AG04450 (cell line): ENCODE data around the gene GSPT2. TPM values are rescaled to one million over a fixed set of nuclear protein-coding genes. Genes with fewer than 3 reads are reported as not detected.

ENCODE experiments used
- CTCF ChIA-PET: fragments of 300-600, 350-600 bp; formaldehyde crosslinking; extraction: SDS; loops from one replicate; lab custom pipeline; 2022; ENCODE audit warnings: antibody characterized with exemption, inconsistent platforms; lab: Charles Lee
- POLR2A ChIA-PET: fragments of 350-600 bp; formaldehyde crosslinking; extraction: SDS; loops from one replicate; lab custom pipeline; 2021; ENCODE audit warnings: antibody characterized with exemption, inconsistent platforms; lab: Yijun Ruan, JAX
- DNase-seq: peaks from one replicate; pipeline ENCODE4 v3.0.0-alpha.2; 2011; ENCODE audit warnings: low read depth, low spot score
- H3K27ac ChIP-seq: one replicate; pipeline ENCODE4 v1.5.1; 2012; ENCODE audit warnings: low read depth, low read length, control low read depth
- H3K27me3 ChIP-seq: one replicate; pipeline ENCODE4 v1.6.0; 2012; ENCODE audit warnings: low read length; ENCODE audit not compliant: control insufficient read depth, insufficient read depth
- H3K4me3 ChIP-seq: 2 replicates; pipeline ENCODE4 v1.5.1; 2011; ENCODE audit warnings: mild to moderate bottlenecking, low read depth, low read length, control low read depth
- H3K9me3 ChIP-seq: 2 replicates; pipeline ENCODE4 v1.5.1; 2012; ENCODE audit warnings: low read length; ENCODE audit not compliant: control insufficient read depth, insufficient read depth
- CTCF ChIP-seq: IDR thresholded peaks from 2 replicates; pipeline ENCODE4 v1.5.1; 2011; ENCODE audit warnings: low read depth, low read length, control low read depth, inconsistent platforms
- polyA plus RNA-seq: library from polyadenylated mRNA; depleted of rRNA; stranded (reverse); fragments of >200 nt; gene quantifications from 2 replicates; pipeline ENCODE4 v1.2.3, GENCODE V29; 2011

The GSPT2 gene
- polyA plus RNA-seq, 1 experiment: 10.6 TPM

- TF ChIP-seq CTCF: no peak
Measured at GRCh38 chrX:51759055-51759839, 16.0 kb downstream of the GSPT2 start.

GRCh38 chrX:51760657-51761056 lies 17.4 kb downstream of the GSPT2 start:
- Histone ChIP-seq H3K4me3 (no peak overlapping the region), H3K27me3 (no peaks in the 10 kb centered on the region), H3K27ac (no peak overlapping the region), H3K9me3 (no peaks in the 10 kb centered on the region)
- CTCF ChIA-PET: no interaction called here
- POLR2A ChIA-PET: no interaction called here
- no peak for TF ChIP-seq CTCF
- no peak for DNase-seq

More at GRCh38 chrX:51759055-51759839, 16.0 kb downstream of the GSPT2 start:
- Histone ChIP-seq H3K4me3 (no peak overlapping the region), H3K27me3 (no peaks in the 10 kb centered on the region), H3K27ac (no peak overlapping the region), H3K9me3 (no peaks in the 10 kb centered on the region)
- DNase-seq: no peak
- CTCF ChIA-PET: no interaction called here
- POLR2A ChIA-PET: no interaction called here

GRCh38 chrX:51766546-51766945 lies 23.3 kb downstream of the GSPT2 start:
- Histone ChIP-seq H3K4me3 (no peak overlapping the region), H3K27me3 (no peaks in the 10 kb centered on the region), H3K9me3 (no peaks in the 10 kb centered on the region), H3K27ac (no peak overlapping the region)
- ChIA-PET CTCF (no interaction called here), POLR2A (no interaction called here)
- no peak for TF ChIP-seq CTCF
- DNase-seq: no peak

GRCh38 chrX:51776851-51777250 lies 33.6 kb downstream of the GSPT2 start:
- no peak for TF ChIP-seq CTCF
- ChIA-PET POLR2A (no interaction called here), CTCF (no interaction called here)

GRCh38 chrX:51779306-51779705 lies 36.1 kb downstream of the GSPT2 start:
- H3K9me3 ChIP-seq: no peaks in the 10 kb centered on the region
- POLR2A ChIA-PET: no interaction called here
- TF ChIP-seq CTCF: no peak
- no peaks in the 10 kb centered on the region for H3K27me3 ChIP-seq
- H3K4me3 ChIP-seq: no peak overlapping the region
- DNase-seq: no peak
- CTCF ChIA-PET: no interaction called here
- H3K27ac ChIP-seq: no peak overlapping the region

More at GRCh38 chrX:51776851-51777250, 33.6 kb downstream of the GSPT2 start:
- no peaks in the 10 kb centered on the region for H3K9me3 ChIP-seq
- H3K27ac ChIP-seq: no peak overlapping the region
- no peak overlapping the region for H3K4me3 ChIP-seq
- H3K27me3 ChIP-seq: no peaks in the 10 kb centered on the region
- DNase-seq: no peak
